HepG2 (cell line): Measurements from ENCODE around the gene MCAT. TPM values are rescaled to one million over a fixed set of nuclear protein-coding genes. Genes with fewer than 3 reads are reported as not detected.
A peak's percentile ranks its signal among the peaks of the same experiment; 100 is the strongest.

ENCODE experiments used
- CAMTA2 ChIP-seq: sonication (generic); formaldehyde crosslinking; IDR thresholded peaks from 2 replicates; pipeline ENCODE4 v1.4.0; 2020; ENCODE audit warnings: mild to moderate bottlenecking, missing genetic modification reagents, borderline replicate concordance
- CENPX ChIP-seq: sonication (generic); formaldehyde crosslinking; IDR thresholded peaks from 2 replicates; pipeline ENCODE4 v1.9.0; 2021; ENCODE audit warnings: mild to moderate bottlenecking, missing genetic modification reagents, moderate library complexity
- CREM ChIP-seq, 2 experiments: sonication (generic) in 1 of 2; formaldehyde crosslinking in 1 of 2; IDR thresholded peaks; 2 replicates each; pipeline versions ENCODE4 v1.4.0 to v1.6.1; 2016 to 2020; ENCODE audit warnings: antibody characterized with exemption in 1 of 2, mild to moderate bottlenecking in 1 of 2, missing genetic modification reagents in 1 of 2
- DMAP1 ChIP-seq: IDR thresholded peaks from 2 replicates; pipeline ENCODE4 v1.6.1; 2016
- FOSL2 ChIP-seq: sonication (generic); formaldehyde crosslinking; IDR thresholded peaks from 2 replicates; pipeline ENCODE4 v1.4.0; 2020; ENCODE audit warnings: missing genetic modification reagents
- FOXJ3 ChIP-seq: sonication (generic); formaldehyde crosslinking; IDR thresholded peaks from 2 replicates; pipeline ENCODE4 v1.4.0; 2020; ENCODE audit warnings: missing genetic modification reagents, mild to moderate bottlenecking, borderline replicate concordance
- HHEX ChIP-seq: IDR thresholded peaks from 2 replicates; pipeline ENCODE4 v1.6.1; 2016; ENCODE audit warnings: control low read depth
- MAFG ChIP-seq: sonication (generic); formaldehyde crosslinking; IDR thresholded peaks from 2 replicates; pipeline ENCODE4 v1.5.1; 2020; ENCODE audit warnings: mild to moderate bottlenecking, missing genetic modification reagents
- MBD4 ChIP-seq: IDR thresholded peaks from 2 replicates; pipeline ENCODE4 v1.6.1; 2012; ENCODE audit warnings: low read length, inconsistent platforms, borderline replicate concordance
- ONECUT2 ChIP-seq: sonication (generic); formaldehyde crosslinking; IDR thresholded peaks from 2 replicates; pipeline ENCODE4 v1.4.0; 2020; ENCODE audit warnings: missing genetic modification reagents
- TAF15 ChIP-seq: fragments of 200-400 bp; formaldehyde crosslinking; IDR thresholded peaks from one replicate; pipeline ENCODE4 v1.6.1; 2018; ENCODE audit warnings: mild to moderate bottlenecking, low read depth, low read length; ENCODE audit not compliant: poor library complexity, severe bottlenecking
- TMF1 ChIP-seq: sonication (generic); formaldehyde crosslinking; IDR thresholded peaks from 2 replicates; pipeline ENCODE4 v1.8.1; 2022; ENCODE audit warnings: low read depth, missing genetic modification reagents
- ZC3H4 ChIP-seq: sonication (generic); formaldehyde crosslinking; IDR thresholded peaks from 2 replicates; pipeline ENCODE4 v1.4.0; 2020; ENCODE audit warnings: missing genetic modification reagents, borderline replicate concordance
- ZFP82 ChIP-seq: sonication (generic); formaldehyde crosslinking; IDR thresholded peaks from 2 replicates; pipeline ENCODE4 v1.5.1; 2020; ENCODE audit warnings: mild to moderate bottlenecking, missing genetic modification reagents, borderline replicate concordance
- ZNF33A ChIP-seq: sonication (generic); formaldehyde crosslinking; IDR thresholded peaks from 2 replicates; pipeline ENCODE4 v1.5.1; 2020; ENCODE audit warnings: missing genetic modification reagents, mild to moderate bottlenecking, moderate library complexity, borderline replicate concordance
- ZNF343 ChIP-seq: sonication (generic); formaldehyde crosslinking; IDR thresholded peaks from 2 replicates; pipeline ENCODE4 v1.4.0; 2020; ENCODE audit warnings: mild to moderate bottlenecking, missing genetic modification reagents
- ZNF570 ChIP-seq: sonication (generic); formaldehyde crosslinking; IDR thresholded peaks from 2 replicates; pipeline ENCODE4 v1.4.0; 2020; ENCODE audit warnings: mild to moderate bottlenecking, missing genetic modification reagents, borderline replicate concordance
- ZNF768 ChIP-seq: sonication (generic); formaldehyde crosslinking; IDR thresholded peaks from 2 replicates; pipeline ENCODE4 v1.4.0; 2020; ENCODE audit warnings: missing genetic modification reagents
- ZSCAN20 ChIP-seq: sonication (generic); formaldehyde crosslinking; IDR thresholded peaks from 2 replicates; pipeline ENCODE4 v1.4.0; 2020; ENCODE audit warnings: missing genetic modification reagents, mild to moderate bottlenecking, borderline replicate concordance
- polyA plus RNA-seq, 8 experiments: library from polyadenylated mRNA; depleted of rRNA in 3 of 8; stranded (reverse) in 7 of 8; unstranded in 1 of 8; fragments of >200 nt; fragmentation: Illumina TruSeq in 4 of 8; extraction: Trizol in 4 of 8; gene quantifications; 2 replicates each; pipeline versions ENCODE4 v1.2.1 to v1.2.3, GENCODE V29; 2011 to 2016; ENCODE audit warnings: low read depth in 4 of 8, missing spikeins in 1 of 8, mixed read lengths in 1 of 8; ENCODE audit not compliant: insufficient read depth in 1 of 8
- total RNA-seq, 5 experiments: library from RNA; depleted of rRNA; stranded (reverse); fragments of >200 nt; fragmentation: Illumina TruSeq; extraction: Trizol; gene quantifications; 2 replicates each; pipeline ENCODE4 v1.2.3, GENCODE V29; 2016; ENCODE audit warnings: low read depth in 1 of 5
- TF ChIP-seq, protein P1 (sequence below): sonication (generic); formaldehyde crosslinking; IDR thresholded peaks from 2 replicates; pipeline ENCODE4 v1.5.0; 2020; ENCODE audit warnings: mild to moderate bottlenecking, low read depth, missing genetic modification reagents, borderline replicate concordance
- TF ChIP-seq, protein P2 (sequence below): IDR thresholded peaks from 2 replicates; pipeline ENCODE4 v1.6.1; 2016; ENCODE audit warnings: mild to moderate bottlenecking
- TF ChIP-seq, protein P3 (sequence below): sonication (generic); formaldehyde crosslinking; IDR thresholded peaks from 2 replicates; pipeline ENCODE4 v1.5.0; 2020; ENCODE audit warnings: missing genetic modification reagents
- TF ChIP-seq, protein P4 (sequence below): sonication (generic); formaldehyde crosslinking; IDR thresholded peaks from 2 replicates; pipeline ENCODE4 v1.5.1; 2020; ENCODE audit warnings: missing genetic modification reagents, mild to moderate bottlenecking, borderline replicate concordance
- TF ChIP-seq, protein P5 (sequence below): sonication (generic); formaldehyde crosslinking; IDR thresholded peaks from 2 replicates; pipeline ENCODE4 v1.5.0; 2020; ENCODE audit warnings: missing genetic modification reagents, mild to moderate bottlenecking, borderline replicate concordance

The MCAT gene
- total and polyA plus RNA-seq, 2 of the 13 experiments (the other 11 are each of a cell fraction or from before 2014, with no cell fraction given): 9.3 to 16.7 TPM

DNA sequence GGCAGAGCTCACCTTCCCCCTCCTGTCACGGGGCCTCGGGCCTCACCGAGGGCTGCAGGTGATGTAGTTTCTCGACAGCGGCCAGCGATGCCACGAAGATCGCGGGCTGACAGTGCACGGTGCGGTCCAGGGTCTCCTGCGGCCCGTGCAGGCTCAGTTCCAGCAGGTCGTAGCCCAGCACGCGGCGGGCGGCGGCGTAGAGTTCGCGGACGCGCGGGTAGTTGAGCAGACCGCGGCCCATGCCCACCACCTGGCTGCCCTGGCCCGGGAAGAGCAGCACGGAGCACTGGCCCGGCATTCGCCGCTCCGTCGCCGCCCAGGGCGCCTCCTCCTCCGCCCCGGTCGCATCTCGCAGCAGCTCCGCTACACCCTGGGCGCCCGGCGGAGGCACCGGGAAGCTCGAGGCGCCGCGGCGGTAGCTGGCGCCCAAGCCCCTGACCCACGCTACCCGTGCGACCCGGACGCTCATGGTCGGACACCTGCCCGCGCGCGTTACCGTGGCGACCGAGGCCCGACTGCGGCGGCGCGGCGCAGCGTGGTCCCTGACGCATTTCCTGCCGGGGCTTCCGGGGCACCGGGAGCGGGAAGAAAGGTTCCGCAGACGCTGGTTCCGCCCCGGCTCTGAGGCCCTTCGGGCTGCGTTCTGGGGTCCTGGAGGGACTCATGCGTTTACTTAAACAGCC is at the start of gene MCAT (continued):
- TF ChIP-seq, protein P1, sequence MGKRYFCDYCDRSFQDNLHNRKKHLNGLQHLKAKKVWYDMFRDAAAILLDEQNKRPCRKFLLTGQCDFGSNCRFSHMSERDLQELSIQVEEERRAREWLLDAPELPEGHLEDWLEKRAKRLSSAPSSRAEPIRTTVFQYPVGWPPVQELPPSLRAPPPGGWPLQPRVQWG (CRISPR knock-in tag): no peak
- TF ChIP-seq DMAP1 (CRISPR knock-in tag) (peak; percentile 72; the same call in 1 of the 2 replicates), FOSL2 (CRISPR knock-in tag) (peak; percentile 70), TMF1 (CRISPR knock-in tag) (no peak), MBD4 (no peak), TAF15 (no peak), HHEX (CRISPR knock-in tag) (no peak), CREM (IDR thresholded peaks at IDR 0.05) (peak; percentile 44; the same call in 1 of the 2 replicates), CREM (CRISPR knock-in tag; IDR thresholded peaks at IDR 0.05) (peak; percentile 35; the same call in 1 of the 2 replicates), ONECUT2 (CRISPR knock-in tag) (no peak), ZNF343 (CRISPR knock-in tag) (no peak; the same call in 1 of the 2 replicates), ZFP82 (CRISPR knock-in tag) (no peak), CENPX (no peak), ZNF768 (CRISPR knock-in tag) (peak; percentile 55; the same call in 1 of the 2 replicates), ZNF570 (CRISPR knock-in tag) (no peak), ZC3H4 (no peak), FOXJ3 (no peak), CAMTA2 (peak; percentile 68; the same call in 1 of the 2 replicates), MAFG (CRISPR knock-in tag) (no peak), ZNF33A (CRISPR knock-in tag) (no peak), ZSCAN20 (CRISPR knock-in tag) (no peak)
- TF ChIP-seq, protein P2, sequence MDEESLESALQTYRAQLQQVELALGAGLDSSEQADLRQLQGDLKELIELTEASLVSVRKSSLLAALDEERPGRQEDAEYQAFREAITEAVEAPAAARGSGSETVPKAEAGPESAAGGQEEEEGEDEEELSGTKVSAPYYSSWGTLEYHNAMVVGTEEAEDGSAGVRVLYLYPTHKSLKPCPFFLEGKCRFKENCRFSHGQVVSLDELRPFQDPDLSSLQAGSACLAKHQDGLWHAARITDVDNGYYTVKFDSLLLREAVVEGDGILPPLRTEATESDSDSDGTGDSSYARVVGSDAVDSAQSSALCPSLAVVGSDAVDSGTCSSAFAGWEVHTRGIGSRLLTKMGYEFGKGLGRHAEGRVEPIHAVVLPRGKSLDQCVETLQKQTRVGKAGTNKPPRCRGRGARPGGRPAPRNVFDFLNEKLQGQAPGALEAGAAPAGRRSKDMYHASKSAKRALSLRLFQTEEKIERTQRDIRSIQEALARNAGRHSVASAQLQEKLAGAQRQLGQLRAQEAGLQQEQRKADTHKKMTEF (CRISPR knock-in tag): no peak; the same call in none of the 2 replicates
- TF ChIP-seq, protein P3, sequence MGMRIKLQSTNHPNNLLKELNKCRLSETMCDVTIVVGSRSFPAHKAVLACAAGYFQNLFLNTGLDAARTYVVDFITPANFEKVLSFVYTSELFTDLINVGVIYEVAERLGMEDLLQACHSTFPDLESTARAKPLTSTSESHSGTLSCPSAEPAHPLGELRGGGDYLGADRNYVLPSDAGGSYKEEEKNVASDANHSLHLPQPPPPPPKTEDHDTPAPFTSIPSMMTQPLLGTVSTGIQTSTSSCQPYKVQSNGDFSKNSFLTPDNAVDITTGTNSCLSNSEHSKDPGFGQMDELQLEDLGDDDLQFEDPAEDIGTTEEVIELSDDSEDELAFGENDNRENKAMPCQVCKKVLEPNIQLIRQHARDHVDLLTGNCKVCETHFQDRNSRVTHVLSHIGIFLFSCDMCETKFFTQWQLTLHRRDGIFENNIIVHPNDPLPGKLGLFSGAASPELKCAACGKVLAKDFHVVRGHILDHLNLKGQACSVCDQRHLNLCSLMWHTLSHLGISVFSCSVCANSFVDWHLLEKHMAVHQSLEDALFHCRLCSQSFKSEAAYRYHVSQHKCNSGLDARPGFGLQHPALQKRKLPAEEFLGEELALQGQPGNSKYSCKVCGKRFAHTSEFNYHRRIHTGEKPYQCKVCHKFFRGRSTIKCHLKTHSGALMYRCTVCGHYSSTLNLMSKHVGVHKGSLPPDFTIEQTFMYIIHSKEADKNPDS (CRISPR knock-in tag): no peak
- TF ChIP-seq, protein P4, sequence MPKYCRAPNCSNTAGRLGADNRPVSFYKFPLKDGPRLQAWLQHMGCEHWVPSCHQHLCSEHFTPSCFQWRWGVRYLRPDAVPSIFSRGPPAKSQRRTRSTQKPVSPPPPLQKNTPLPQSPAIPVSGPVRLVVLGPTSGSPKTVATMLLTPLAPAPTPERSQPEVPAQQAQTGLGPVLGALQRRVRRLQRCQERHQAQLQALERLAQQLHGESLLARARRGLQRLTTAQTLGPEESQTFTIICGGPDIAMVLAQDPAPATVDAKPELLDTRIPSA (CRISPR knock-in tag): no peak
- TF ChIP-seq, protein P5, sequence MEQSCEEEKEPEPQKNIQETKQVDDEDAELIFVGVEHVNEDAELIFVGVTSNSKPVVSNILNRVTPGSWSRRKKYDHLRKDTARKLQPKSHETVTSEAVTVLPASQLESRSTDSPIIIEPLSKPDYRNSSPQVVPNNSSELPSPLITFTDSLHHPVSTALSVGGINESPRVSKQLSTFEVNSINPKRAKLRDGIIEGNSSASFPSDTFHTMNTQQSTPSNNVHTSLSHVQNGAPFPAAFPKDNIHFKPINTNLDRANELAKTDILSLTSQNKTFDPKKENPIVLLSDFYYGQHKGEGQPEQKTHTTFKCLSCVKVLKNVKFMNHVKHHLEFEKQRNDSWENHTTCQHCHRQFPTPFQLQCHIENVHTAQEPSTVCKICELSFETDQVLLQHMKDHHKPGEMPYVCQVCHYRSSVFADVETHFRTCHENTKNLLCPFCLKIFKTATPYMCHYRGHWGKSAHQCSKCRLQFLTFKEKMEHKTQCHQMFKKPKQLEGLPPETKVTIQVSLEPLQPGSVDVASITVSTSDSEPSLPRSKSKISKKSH (CRISPR knock-in tag): 0 out of 2 replicates have a peak, but pooled peaks have one; percentile 3
